Panc1 (cell line): ENCODE results near the gene MSI2. TPM values are rescaled to one million over a fixed set of nuclear protein-coding genes. Genes with fewer than 3 reads are reported as not detected.

ENCODE experiments used
- ATAC-seq: fragments of 200-7000 bp; cut with Tn5 transposase; 2 replicates; pipeline ENCODE4 v1.9.1; 2020; ENCODE audit warnings: mild to moderate bottlenecking, moderate library complexity
- BruUV-seq: library from RNA; stranded (reverse); fragments of 400-500 nt; replicated peaks from 2 replicates; lab custom pipeline; 2021; lab: Mats Ljungman, UMichigan
- CTCF ChIA-PET: fragments of 300-600 bp; sonication (Branson Sonifier 250); formaldehyde crosslinking; loops from one replicate; lab custom pipeline; 2022; ENCODE audit warnings: antibody characterized with exemption; lab: Charles Lee
- POLR2A ChIA-PET: fragments of 300-600 bp; sonication (Branson Sonifier 250); formaldehyde crosslinking; loops from one replicate; lab custom pipeline; 2022; ENCODE audit warnings: antibody characterized with exemption; lab: Charles Lee
- DNase-seq: peaks from one replicate; pipeline ENCODE4 v3.0.0-alpha.2; 2010; ENCODE audit warnings: low read depth, low spot score
- H3K27ac ChIP-seq: 2 replicates; pipeline ENCODE4 v1.5.1; 2011; ENCODE audit warnings: mild to moderate bottlenecking, low read length, inconsistent platforms
- H3K27me3 ChIP-seq: fragments of 200-500 bp; sonication (Bioruptor generic); 2 replicates; pipeline ENCODE4 v1.6.0; 2014; ENCODE audit warnings: low read length, inconsistent platforms; ENCODE audit not compliant: control insufficient read depth, insufficient read depth
- H3K36me3 ChIP-seq: fragments of 200-500 bp; sonication (Bioruptor generic); 2 replicates; pipeline ENCODE4 v1.5.1; 2014; ENCODE audit warnings: inconsistent platforms, mild to moderate bottlenecking, low read length, moderate library complexity; ENCODE audit not compliant: control insufficient read depth, insufficient read depth
- H3K4me1 ChIP-seq: 2 replicates; pipeline ENCODE4 v1.5.1; 2011; ENCODE audit warnings: inconsistent platforms, mild to moderate bottlenecking, low read length, moderate library complexity; ENCODE audit not compliant: control insufficient read depth, insufficient read depth
- H3K4me3 ChIP-seq, 2 experiments: 2 replicates each; pipeline ENCODE4 v1.5.1; 2011 to 2012; ENCODE audit warnings: low read depth in 2 of 2, low read length in 2 of 2, mild to moderate bottlenecking in 2 of 2, inconsistent platforms in 1 of 2, moderate library complexity in 1 of 2
- H3K9me3 ChIP-seq: fragments of 200-500 bp; sonication (Bioruptor generic); 2 replicates; pipeline ENCODE4 v1.5.1; 2014; ENCODE audit warnings: low read depth, mild to moderate bottlenecking, inconsistent platforms, low read length, moderate library complexity; ENCODE audit not compliant: control insufficient read depth, insufficient read depth
- CTCF ChIP-seq: fragments of 450-650 bp; IDR thresholded peaks from 2 replicates; pipeline ENCODE4 v1.5.1; 2017; ENCODE audit warnings: mild to moderate bottlenecking
- POLR2AphosphoS5 ChIP-seq: IDR thresholded peaks from 2 replicates; pipeline ENCODE4 v1.6.1; 2012; ENCODE audit warnings: mild to moderate bottlenecking, low read depth, low read length, moderate library complexity
- REST ChIP-seq, 2 experiments: IDR thresholded peaks; 2 replicates each; pipeline ENCODE4 v1.6.1; 2011 to 2012; ENCODE audit warnings: low read depth in 2 of 2, control low read depth in 1 of 2, low read length in 1 of 2, mild to moderate bottlenecking in 1 of 2, moderate library complexity in 1 of 2; ENCODE audit not compliant: insufficient read depth in 1 of 2
- SIN3A ChIP-seq: IDR thresholded peaks from 2 replicates; pipeline ENCODE4 v1.6.1; 2012; ENCODE audit warnings: low read depth, mild to moderate bottlenecking, low read length, moderate library complexity, borderline replicate concordance; ENCODE audit not compliant: insufficient read depth
- TCF7L2 ChIP-seq: IDR thresholded peaks from 2 replicates; pipeline ENCODE4 v1.6.1; 2011; ENCODE audit warnings: mild to moderate bottlenecking, low read depth, low read length, inconsistent platforms
- in situ Hi-C: cut with HindIII; loops from 2 replicates; pipeline ENCODE4 v1.10.0; 2016; ENCODE audit warnings: low sequenced_read_pairs, low pct_unique_long_range_greater_than_20kb
- intact Hi-C: fragments of 100-400 bp; cut with micrococcal nuclease; formaldehyde crosslinking; loops from one replicate; pipeline ENCODE4 v1.10.0; 2022; ENCODE audit not compliant: unreplicated experiment
- total RNA-seq: library from RNA; stranded (reverse); gene quantifications from one replicate; pipeline ENCODE4 v1.2.1, GENCODE V29; 2021; ENCODE audit not compliant: unreplicated experiment

Gene MSI2
- total RNA-seq, 1 experiment from 2014 or later: 38.5 TPM

GRCh38 chr17:57395721-57396321, 139.5 kb downstream of the MSI2 start:
- H3K4me3 ChIP-seq: no peak overlapping the region
- TF ChIP-seq TCF7L2 (no peak), POLR2AphosphoS5 (no peak), REST (IDR thresholded peaks at IDR 0.05; ENCODE audit: insufficient read depth in 1 of 2, low read depth in 2 of 2, low read length in 1 of 2) (no peak), CTCF (no peak), SIN3A (no peak)
- no peak overlapping the region for H3K27ac ChIP-seq
- no peak for DNase-seq
- no peaks in the 10 kb centered on the region for H3K9me3 ChIP-seq
- no peak for ATAC-seq
- no TSS peak for BruUV-seq
- H3K36me3 ChIP-seq: no peaks in the 10 kb centered on the region
- intact Hi-C loops: no loop called here
- CTCF ChIA-PET: interaction anchor here (0.6 kb wide), 1 partner anchor 135 kb away, joined by 4 read pairs; no protein-coding TSS in a partner anchor
- no peaks in the 10 kb centered on the region for H3K4me1 ChIP-seq
- in situ Hi-C loops: no loop called here
- POLR2A ChIA-PET: no interaction called here
- no peaks in the 10 kb centered on the region for H3K27me3 ChIP-seq

- ATAC-seq (no peak), DNase-seq (no peak)
- Histone ChIP-seq H3K4me3 (no peak overlapping the region), H3K27ac (no peak overlapping the region), H3K36me3 (no peaks in the 10 kb centered on the region), H3K9me3 (no peaks in the 10 kb centered on the region), H3K27me3 (no peaks in the 10 kb centered on the region), H3K4me1 (no peaks in the 10 kb centered on the region)
- intact Hi-C loops (no loop called here), in situ Hi-C loops (no loop called here)
- ChIA-PET CTCF (interaction anchor here (0.6 kb wide), 1 partner anchor 135 kb away, joined by 4 read pairs; no protein-coding TSS in a partner anchor), POLR2A (no interaction called here)
- BruUV-seq: no TSS peak
- no peak for TF ChIP-seq CTCF
- no peak for TF ChIP-seq REST (IDR thresholded peaks at IDR 0.05; ENCODE audit: insufficient read depth in 1 of 2, low read depth in 2 of 2, low read length in 1 of 2)
- no peak for TF ChIP-seq SIN3A
- no peak for TF ChIP-seq POLR2AphosphoS5
- no peak for TF ChIP-seq TCF7L2
Measured at GRCh38 chr17:57396511-57396921, 140.2 kb downstream of the MSI2 start.
